RWPE2 (cell line): ENCODE data around the gene ACTRT1.

Experiments
- ATAC-seq: fragments of 200-7000 bp; cut with Tn5 transposase; 3 replicates; pipeline ENCODE4 v1.9.1; 2021; ENCODE audit warnings: low read depth
- DNase-seq: peaks from one replicate; pipeline ENCODE4 v3.0.0-alpha.2; 2020; ENCODE audit warnings: low spot score
- H3K27ac ChIP-seq: fragments of 450-650 bp; 2 replicates; pipeline ENCODE4 v1.5.1; 2017; ENCODE audit warnings: mild to moderate bottlenecking; ENCODE audit not compliant: poor library complexity, severe bottlenecking
- H3K27me3 ChIP-seq: fragments of 250-450 bp; sonication (Bioruptor Pico); 2 replicates; pipeline ENCODE4 v1.5.1; 2021; ENCODE audit warnings: mild to moderate bottlenecking, moderate library complexity; ENCODE audit not compliant: insufficient read depth, poor library complexity, severe bottlenecking
- H3K36me3 ChIP-seq: fragments of 250-450 bp; sonication (Bioruptor Pico); 2 replicates; pipeline ENCODE4 v1.5.1; 2020; ENCODE audit warnings: low read depth, mild to moderate bottlenecking, moderate library complexity
- H3K4me1 ChIP-seq: fragments of 250-450 bp; sonication (Bioruptor Pico); 2 replicates; pipeline ENCODE4 v1.5.1; 2021; ENCODE audit warnings: mild to moderate bottlenecking, moderate library complexity; ENCODE audit not compliant: insufficient read depth, poor library complexity, severe bottlenecking
- H3K4me3 ChIP-seq: fragments of 250-450 bp; sonication (Bioruptor Pico); 2 replicates; pipeline ENCODE4 v1.5.1; 2021; ENCODE audit warnings: mild to moderate bottlenecking, moderate library complexity; ENCODE audit not compliant: severe bottlenecking
- H3K9me3 ChIP-seq: fragments of 250-450 bp; sonication (Bioruptor Pico); 2 replicates; pipeline ENCODE4 v1.5.1; 2021; ENCODE audit warnings: mild to moderate bottlenecking, moderate library complexity; ENCODE audit not compliant: severe bottlenecking
- TF ChIP-seq, protein P1 (sequence below): fragments of 450-650 bp; IDR thresholded peaks from one replicate; pipeline ENCODE4 v1.5.1; 2017; ENCODE audit warnings: mild to moderate bottlenecking, moderate library complexity; ENCODE audit not compliant: poor library complexity, severe bottlenecking

Gene ACTRT1

DNA sequence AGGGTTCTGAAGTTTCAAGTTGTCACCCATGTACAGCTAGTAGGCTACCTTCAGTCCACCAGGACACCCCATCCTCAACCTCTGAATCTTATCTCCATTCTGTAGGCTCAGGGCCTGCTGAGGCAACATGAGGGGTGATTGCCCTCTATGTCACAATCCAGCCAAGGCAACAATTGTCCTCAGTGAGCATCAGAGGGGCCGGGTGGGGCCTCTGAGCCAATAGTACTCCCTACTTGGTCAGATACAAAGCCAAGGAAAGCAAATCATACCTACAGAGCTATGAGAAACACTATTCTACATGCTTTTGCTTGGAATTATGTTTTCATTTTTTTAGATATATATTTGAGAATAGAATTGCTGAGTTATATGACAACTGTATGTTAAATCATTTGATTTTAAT lies at the start of gene ACTRT1:
TSS of gene ACTRT1 (minus strand) at position 101 of the 400 bp plus-strand sequence. CDS start 197 bp downstream, outside the sequence.
- TF ChIP-seq, protein P1, sequence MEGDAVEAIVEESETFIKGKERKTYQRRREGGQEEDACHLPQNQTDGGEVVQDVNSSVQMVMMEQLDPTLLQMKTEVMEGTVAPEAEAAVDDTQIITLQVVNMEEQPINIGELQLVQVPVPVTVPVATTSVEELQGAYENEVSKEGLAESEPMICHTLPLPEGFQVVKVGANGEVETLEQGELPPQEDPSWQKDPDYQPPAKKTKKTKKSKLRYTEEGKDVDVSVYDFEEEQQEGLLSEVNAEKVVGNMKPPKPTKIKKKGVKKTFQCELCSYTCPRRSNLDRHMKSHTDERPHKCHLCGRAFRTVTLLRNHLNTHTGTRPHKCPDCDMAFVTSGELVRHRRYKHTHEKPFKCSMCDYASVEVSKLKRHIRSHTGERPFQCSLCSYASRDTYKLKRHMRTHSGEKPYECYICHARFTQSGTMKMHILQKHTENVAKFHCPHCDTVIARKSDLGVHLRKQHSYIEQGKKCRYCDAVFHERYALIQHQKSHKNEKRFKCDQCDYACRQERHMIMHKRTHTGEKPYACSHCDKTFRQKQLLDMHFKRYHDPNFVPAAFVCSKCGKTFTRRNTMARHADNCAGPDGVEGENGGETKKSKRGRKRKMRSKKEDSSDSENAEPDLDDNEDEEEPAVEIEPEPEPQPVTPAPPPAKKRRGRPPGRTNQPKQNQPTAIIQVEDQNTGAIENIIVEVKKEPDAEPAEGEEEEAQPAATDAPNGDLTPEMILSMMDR, result no peak
- Histone ChIP-seq H3K4me1 (no peaks in the 10 kb centered on the region), H3K36me3 (no peaks in the 10 kb centered on the region), H3K4me3 (no peak within 1 kb of the TSS), H3K27ac (no peak within 1 kb of the TSS), H3K27me3 (no peaks in the 10 kb centered on the region), H3K9me3 (no peaks in the 10 kb centered on the region)
- DNase-seq (no peak), ATAC-seq (no peak)

DNA sequence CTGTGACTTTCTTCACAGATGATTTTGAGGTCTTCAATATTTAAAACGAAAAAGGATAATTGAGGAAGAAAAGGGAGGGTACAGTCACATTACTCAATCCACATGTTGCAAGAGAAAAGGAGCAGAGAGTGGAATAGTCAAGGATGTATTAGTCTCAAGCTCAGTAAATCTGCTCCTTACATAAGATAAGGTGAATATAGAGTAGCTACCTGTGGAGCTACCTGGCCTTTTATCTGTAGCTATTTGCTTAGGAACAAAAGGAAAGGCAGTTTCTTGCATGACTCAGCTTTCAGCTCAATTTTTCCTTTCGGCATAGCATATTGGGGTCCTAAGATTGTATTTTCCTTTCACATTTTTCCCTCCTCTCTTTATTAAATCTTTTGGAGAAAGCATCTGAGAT lies 26.3 kb upstream of the ACTRT1 start:
- Histone ChIP-seq H3K27me3 (no peaks in the 10 kb centered on the region), H3K36me3 (no peaks in the 10 kb centered on the region), H3K27ac (no peak overlapping the region), H3K4me3 (no peak overlapping the region), H3K4me1 (no peaks in the 10 kb centered on the region), H3K9me3 (no peaks in the 10 kb centered on the region)
- ATAC-seq (no peak), DNase-seq (no peak)
- TF ChIP-seq, protein P1, result no peak

- Histone ChIP-seq H3K27ac (no peak overlapping the region), H3K27me3 (no peaks in the 10 kb centered on the region), H3K36me3 (no peaks in the 10 kb centered on the region), H3K4me3 (no peak overlapping the region), H3K9me3 (no peaks in the 10 kb centered on the region), H3K4me1 (no peaks in the 10 kb centered on the region)
- no peak for ATAC-seq
- TF ChIP-seq, protein P1, result no peak
- no peak for DNase-seq
Measured at GRCh38 chrX:128057421-128057820, 5.2 kb upstream of the ACTRT1 start.

GRCh38 chrX:128051526-128051925 lies 677 bp downstream of the ACTRT1 start:
- TF ChIP-seq, protein P1, result no peak
- no peak for ATAC-seq
- no peaks in the 10 kb centered on the region for H3K9me3 ChIP-seq

GRCh38 chrX:128035318-128035717 lies 16.9 kb downstream of the ACTRT1 start:
- DNase-seq, result no peak
- H3K27me3 ChIP-seq, result no peaks in the 10 kb centered on the region
- TF ChIP-seq, protein P1, result no peak
- no peak for ATAC-seq
- no peak overlapping the region for H3K27ac ChIP-seq
- no peaks in the 10 kb centered on the region for H3K4me1 ChIP-seq
- no peak overlapping the region for H3K4me3 ChIP-seq
- H3K36me3 ChIP-seq, result no peaks in the 10 kb centered on the region
- no peaks in the 10 kb centered on the region for H3K9me3 ChIP-seq

More at GRCh38 chrX:128051526-128051925, 677 bp downstream of the ACTRT1 start:
- H3K27ac ChIP-seq, result no peak overlapping the region
- H3K4me3 ChIP-seq, result no peak overlapping the region
- DNase-seq, result no peak
- no peaks in the 10 kb centered on the region for H3K4me1 ChIP-seq
- H3K27me3 ChIP-seq, result no peaks in the 10 kb centered on the region
- H3K36me3 ChIP-seq, result no peaks in the 10 kb centered on the region
